ENCODE measurements around the gene ZNF470.

ZNF470 gene

DNA sequence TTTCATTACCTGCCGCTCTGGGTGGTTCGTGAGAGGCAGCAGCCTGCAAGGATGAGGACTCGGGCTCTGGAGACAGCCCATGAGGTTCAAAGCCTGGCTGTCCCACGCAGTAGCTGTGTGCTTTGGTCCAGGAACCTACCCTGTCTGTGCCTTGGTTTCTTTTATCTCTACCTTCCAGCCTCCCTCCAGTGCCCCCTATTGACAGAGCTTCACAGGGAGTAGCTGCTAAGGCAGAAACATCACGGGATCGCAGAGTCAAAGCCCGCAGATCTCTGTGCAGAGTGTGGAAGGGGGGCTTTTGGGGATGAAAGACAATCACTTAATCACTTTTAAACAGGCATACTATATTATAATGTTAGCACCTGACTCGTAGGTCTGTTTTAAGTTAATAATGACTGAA, 44.0 kb downstream of the ZNF470 start:
- DNase-seq, result no peak

DNA sequence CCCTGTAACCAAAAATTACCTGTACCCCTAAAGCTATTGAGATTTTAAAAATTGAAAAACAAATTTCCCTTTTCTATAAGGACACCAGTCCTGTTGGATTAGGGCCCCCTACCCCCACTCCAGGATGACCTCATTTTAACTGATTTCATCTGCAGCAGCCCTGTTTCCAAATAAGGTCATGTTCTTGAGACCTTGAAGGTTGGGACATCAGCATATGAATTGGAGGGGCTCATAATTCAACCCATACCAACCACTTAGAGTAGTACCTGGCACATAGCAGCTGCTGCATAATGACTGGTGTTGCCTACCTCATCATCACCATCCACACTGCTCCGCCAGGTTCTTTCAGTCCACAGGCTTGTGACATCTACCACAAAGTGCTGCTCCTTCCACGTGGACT, 45.5 kb downstream of the ZNF470 start:
- DNase-seq, result no peak

DNA sequence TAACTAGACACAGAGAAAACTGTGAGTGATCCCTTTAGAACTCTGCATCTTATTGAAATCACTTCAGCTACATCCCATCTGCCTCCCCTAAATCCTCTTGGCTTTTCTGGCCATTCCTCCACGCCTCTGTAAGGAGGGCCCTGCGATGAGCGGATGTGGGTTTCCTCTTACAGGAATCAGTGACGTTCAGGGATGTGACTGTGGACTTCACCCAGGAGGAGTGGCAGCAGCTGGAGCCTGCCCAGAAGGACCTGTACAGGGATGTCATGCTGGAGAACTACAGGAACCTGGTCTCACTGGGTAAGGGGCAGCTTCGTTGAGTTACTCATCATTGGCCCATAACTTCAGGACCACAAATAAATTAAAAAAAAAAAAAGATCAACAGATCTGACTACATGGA, 46.4 kb downstream of the ZNF470 start:
- no peak for DNase-seq

DNA sequence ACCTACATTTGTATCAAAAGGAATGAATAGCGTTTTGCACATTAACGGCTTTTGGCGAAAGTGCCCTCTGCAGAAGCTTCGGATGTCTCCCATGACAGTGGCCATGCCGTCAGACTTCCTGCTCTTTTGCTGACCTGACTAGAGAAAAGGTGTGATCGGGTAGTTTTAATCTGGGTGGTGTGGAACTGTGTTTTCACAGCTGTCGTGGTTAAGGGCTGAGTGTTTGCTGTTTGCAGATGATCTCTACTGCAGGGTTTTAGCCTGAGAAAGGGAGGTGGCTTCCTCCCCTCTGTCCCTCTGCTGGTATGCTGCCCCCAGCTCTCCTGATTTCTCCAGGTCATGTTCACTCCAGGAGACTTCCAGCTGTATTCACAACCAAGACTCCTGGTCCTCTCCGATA, 50.3 kb downstream of the ZNF470 start:
- no peak for DNase-seq

GRCh38 chr19:56619121-56619520, 51.9 kb downstream of the ZNF470 start:
- DNase-seq, result no peak

- no peak for DNase-seq
These were observed 55.1 kb downstream of the ZNF470 start for GRCh38 chr19:56622374-56622773.

GRCh38 chr19:56623006-56623405, 55.7 kb downstream of the ZNF470 start:
- DNase-seq, result no peak

GRCh38 chr19:56625708-56626107, 58.4 kb downstream of the ZNF470 start:
- DNase-seq, result no peak

GRCh38 chr19:56633021-56633420, 65.8 kb downstream of the ZNF470 start:
- DNase-seq, result no peak

- DNase-seq, result no peak
These were observed 70.8 kb downstream of the ZNF470 start for GRCh38 chr19:56637976-56638555.

All from NCI-H1092 (cell line).